Hepatocyte (in vitro differentiated cells): ENCODE data around the gene APRT.

Source experiments
- CTCF ChIP-seq: fragments of 200-600 bp; sonication (generic); IDR thresholded peaks from 2 replicates; pipeline ENCODE4 v1.5.1; 2016; ENCODE audit warnings: antibody characterized with exemption, mild to moderate bottlenecking; ENCODE audit not compliant: poor library complexity
- EZH2 ChIP-seq: fragments of 200-600 bp; sonication (generic); IDR thresholded peaks from 2 replicates; pipeline ENCODE4 v1.6.1; 2016; ENCODE audit warnings: antibody characterized with exemption, mild to moderate bottlenecking, borderline replicate concordance

GRCh38 chr16:88819126-88819525, 7.4 kb upstream of the APRT start:
- TF ChIP-seq CTCF (no peak), EZH2 (no peak)
